HG02840 (cell line): ENCODE data around the gene COQ6.
A peak's percentile ranks its signal among the peaks of the same experiment; 100 is the strongest.
"Not testable (repeated sequence)": the region's sequence is repeated elsewhere in the genome, so short reads cannot be mapped to it uniquely, and the experiment has no call there.

ENCODE experiments used
- ATAC-seq: cut with Tn5 transposase; IDR thresholded peaks from one replicate; pipeline ENCODE4 v1.9.1; 2021; ENCODE audit warnings: mild to moderate bottlenecking, moderate library complexity, moderate number of reproducible peaks; ENCODE audit not compliant: unreplicated experiment, low FRiP score

COQ6 gene

GRCh38 chr14:73949752-73950734, at the start of gene COQ6, which contains the start of gene FAM161B:
COQ6 (plus strand) TSS chr14:73950302; CDS start chr14:73950333, 31 bp downstream.
FAM161B (minus strand) TSS chr14:73950094; CDS start chr14:73950026, 68 bp downstream.
- ATAC-seq = peak; percentile 89

GRCh38 chr14:73903028-73903427, 47.1 kb upstream of the COQ6 start:
- no peak for ATAC-seq

- no peak for ATAC-seq
These were observed 40.4 kb upstream of the COQ6 start for GRCh38 chr14:73909681-73910080.

GRCh38 chr14:73913256-73913655, 36.8 kb upstream of the COQ6 start:
- ATAC-seq = no peak

GRCh38 chr14:73916324-73916723, 33.8 kb upstream of the COQ6 start:
- ATAC-seq = no peak

GRCh38 chr14:73919457-73919856, 30.6 kb upstream of the COQ6 start:
- not testable (repeated sequence) for ATAC-seq

GRCh38 chr14:73924337-73924736, 25.8 kb upstream of the COQ6 start:
- no peak for ATAC-seq

- ATAC-seq = no peak
These were observed 14.4 kb upstream of the COQ6 start for GRCh38 chr14:73935666-73936065.

- no peak for ATAC-seq
These were observed 13.6 kb upstream of the COQ6 start for GRCh38 chr14:73936548-73936947.

- ATAC-seq = no peak
These were observed 13.1 kb upstream of the COQ6 start for GRCh38 chr14:73937012-73937411.

- no peak for ATAC-seq
These were observed 7.9 kb upstream of the COQ6 start for GRCh38 chr14:73942180-73942579.

GRCh38 chr14:73943083-73943482, 7.0 kb upstream of the COQ6 start:
- ATAC-seq = no peak

GRCh38 chr14:73944432-73945158, 5.5 kb upstream of the COQ6 start:
- no peak for ATAC-seq

GRCh38 chr14:73945159-73945670, 4.9 kb upstream of the COQ6 start:
- ATAC-seq = no peak

- ATAC-seq = no peak
These were observed 3.6 kb downstream of the COQ6 start for GRCh38 chr14:73953731-73954130.

GRCh38 chr14:73955674-73956073, 5.6 kb downstream of the COQ6 start:
- ATAC-seq = no peak

- ATAC-seq = no peak
These were observed 8.5 kb downstream of the COQ6 start for GRCh38 chr14:73958591-73958990.

GRCh38 chr14:73961192-73961591, 11.1 kb downstream of the COQ6 start:
- ATAC-seq = no peak

GRCh38 chr14:73965216-73965615, 15.1 kb downstream of the COQ6 start:
- ATAC-seq = no peak

GRCh38 chr14:73968885-73969284, 18.8 kb downstream of the COQ6 start:
- ATAC-seq = no peak

- no peak for ATAC-seq
These were observed 23.4 kb downstream of the COQ6 start for GRCh38 chr14:73973497-73973896.
